Right lobe of liver (tissue), 4 donors: Measurements from ENCODE around the gene TAL2.

ENCODE experiments used
- POLR2A ChIP-seq: fragments of 450-650 bp; IDR thresholded peaks from one replicate; pipeline ENCODE4 v1.6.1; 2017; ENCODE audit warnings: antibody characterized with exemption, mild to moderate bottlenecking
- TF ChIP-seq, protein P1 (sequence below), 4 donors: fragments of 200-600 bp in 3 of 4; fragments of 450-650 bp in 1 of 4; IDR thresholded peaks; one replicate each; pipeline versions ENCODE4 v1.5.1 to v1.8.0; 2016 to 2022; ENCODE audit warnings: antibody characterized with exemption in 4 of 4, mild to moderate bottlenecking in 2 of 4
- donor health status: DM: no; HTN: no; CAD: no.
- donor health status: DM: no; HTN: no; CAD: no.
- donor health status: DM: no; HTN: yes; CAD: no.

DNA sequence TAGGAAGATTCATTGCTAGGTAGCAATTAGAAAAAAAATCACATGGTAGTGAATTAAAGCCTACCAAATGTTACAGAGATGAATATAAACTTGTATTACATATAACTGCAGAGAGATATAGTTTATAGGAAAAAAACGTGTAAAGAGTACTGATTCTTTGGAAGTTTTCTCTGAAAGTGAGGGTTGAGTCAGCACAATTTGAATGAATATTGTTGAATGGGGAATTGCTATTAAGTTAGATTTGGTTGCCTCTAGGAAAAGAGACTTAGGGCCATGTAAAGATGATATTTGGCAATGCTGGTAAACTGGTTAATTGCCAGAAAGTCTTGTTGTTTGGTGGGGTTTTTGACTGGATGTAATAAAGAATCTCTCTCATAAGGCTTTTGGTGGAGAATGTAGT, 37.2 kb upstream of the TAL2 start:
- TF ChIP-seq, protein P1, sequence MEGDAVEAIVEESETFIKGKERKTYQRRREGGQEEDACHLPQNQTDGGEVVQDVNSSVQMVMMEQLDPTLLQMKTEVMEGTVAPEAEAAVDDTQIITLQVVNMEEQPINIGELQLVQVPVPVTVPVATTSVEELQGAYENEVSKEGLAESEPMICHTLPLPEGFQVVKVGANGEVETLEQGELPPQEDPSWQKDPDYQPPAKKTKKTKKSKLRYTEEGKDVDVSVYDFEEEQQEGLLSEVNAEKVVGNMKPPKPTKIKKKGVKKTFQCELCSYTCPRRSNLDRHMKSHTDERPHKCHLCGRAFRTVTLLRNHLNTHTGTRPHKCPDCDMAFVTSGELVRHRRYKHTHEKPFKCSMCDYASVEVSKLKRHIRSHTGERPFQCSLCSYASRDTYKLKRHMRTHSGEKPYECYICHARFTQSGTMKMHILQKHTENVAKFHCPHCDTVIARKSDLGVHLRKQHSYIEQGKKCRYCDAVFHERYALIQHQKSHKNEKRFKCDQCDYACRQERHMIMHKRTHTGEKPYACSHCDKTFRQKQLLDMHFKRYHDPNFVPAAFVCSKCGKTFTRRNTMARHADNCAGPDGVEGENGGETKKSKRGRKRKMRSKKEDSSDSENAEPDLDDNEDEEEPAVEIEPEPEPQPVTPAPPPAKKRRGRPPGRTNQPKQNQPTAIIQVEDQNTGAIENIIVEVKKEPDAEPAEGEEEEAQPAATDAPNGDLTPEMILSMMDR (IDR thresholded peaks at IDR 0.05) = no peak
- no peak for TF ChIP-seq POLR2A
